ENCODE results near the gene XRCC5.

- no peak for TF ChIP-seq CTCF (IDR thresholded peaks at IDR 0.05)
- peak; percentile 93 for TF ChIP-seq POLR2A (IDR thresholded peaks at IDR 0.05)
Observed at GRCh38 chr2:216081487-216082116, 27.5 kb upstream of the XRCC5 start, which contains the start of the genes PECR and TMEM169.
